CD4-positive, alpha-beta T cell treated with Interleukin-1 beta for 1 hour (primary cell): ENCODE results near the gene FAM131B.

Experiments
- DNase-seq, 2 donors: peaks; one replicate each; pipeline ENCODE4 v3.0.0-alpha.2; 2020 to 2022

The FAM131B gene

GRCh38 chr7:143356414-143357050, 6.0 kb downstream of the FAM131B start:
- no peak for DNase-seq

- no peak for DNase-seq
Observed at GRCh38 chr7:143355450-143356385, 6.8 kb downstream of the FAM131B start.

- DNase-seq: no peak
Observed at GRCh38 chr7:143354965-143355364, 7.5 kb downstream of the FAM131B start.

- DNase-seq: no peak
Observed at GRCh38 chr7:143354376-143354775, 8.1 kb downstream of the FAM131B start.

DNA sequence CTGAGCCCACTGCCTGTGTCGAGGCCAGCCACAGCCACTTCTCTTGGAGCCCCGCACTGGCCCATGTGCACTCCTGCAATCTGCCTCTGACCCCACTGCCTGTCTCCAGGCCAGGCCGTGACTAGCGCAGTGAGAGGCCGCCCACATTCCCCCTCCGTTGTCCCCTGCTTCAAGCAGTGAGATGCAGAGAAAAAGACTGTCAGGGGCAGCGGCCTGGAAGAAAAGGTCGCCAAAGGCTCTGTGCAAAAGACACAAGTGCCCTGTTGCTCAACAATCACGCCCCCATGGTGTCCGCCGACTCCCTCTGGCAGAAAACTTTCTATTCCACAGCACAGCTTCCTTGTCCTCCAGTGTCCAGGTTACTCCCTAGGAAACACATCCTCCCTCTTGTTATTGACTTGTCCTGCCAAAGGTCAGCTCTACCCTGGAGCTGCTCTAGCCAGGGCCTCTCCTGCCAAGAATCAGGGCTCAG, 9.9 kb downstream of the FAM131B start:
- no peak for DNase-seq

DNA sequence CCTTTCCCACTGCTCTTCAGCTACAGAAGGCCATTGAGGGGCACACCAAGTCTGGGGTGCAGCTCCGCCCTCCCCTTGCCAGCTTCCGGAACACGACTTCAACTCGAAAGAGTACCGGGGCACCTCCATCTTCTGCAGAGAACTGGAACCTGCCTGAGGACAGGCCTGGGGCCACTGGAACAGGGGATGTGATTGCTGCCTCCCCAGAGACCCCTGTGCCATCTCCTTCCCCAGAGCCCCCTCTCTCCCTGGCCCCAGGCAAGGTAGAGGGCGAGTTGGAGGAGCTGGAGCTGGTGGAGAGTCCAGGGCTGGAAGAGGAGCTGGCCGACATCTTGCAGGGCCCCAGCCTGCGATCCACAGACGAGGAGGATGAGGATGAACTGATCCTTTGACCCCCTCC, 10.9 kb downstream of the FAM131B start:
- no peak for DNase-seq

GRCh38 chr7:143351060-143351459, 11.5 kb downstream of the FAM131B start:
- no peak for DNase-seq

- DNase-seq: no peak
Observed at GRCh38 chr7:143347950-143348349, 14.6 kb downstream of the FAM131B start.

DNA sequence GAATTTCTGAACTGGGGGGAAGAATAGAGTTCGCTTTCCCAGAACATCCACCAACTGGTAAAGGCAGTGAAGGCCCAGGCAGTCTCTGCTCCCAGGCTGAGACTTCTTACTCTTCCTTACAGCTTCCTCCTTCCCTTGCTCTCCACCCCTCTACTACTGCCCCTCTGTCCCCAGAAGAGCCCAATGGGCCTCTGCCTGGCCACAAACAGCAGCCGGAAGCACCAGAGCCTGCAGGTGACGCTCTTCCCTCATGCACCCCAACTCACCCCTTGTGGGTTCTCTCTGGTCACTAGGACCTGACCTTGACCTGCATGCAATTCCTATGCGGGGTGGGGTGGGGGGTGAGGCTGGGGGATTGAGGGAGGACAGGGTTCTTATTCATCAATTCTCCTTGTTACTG, 16.5 kb downstream of the FAM131B start:
- no peak for DNase-seq

GRCh38 chr7:143345428-143345900, 17.0 kb downstream of the FAM131B start:
- DNase-seq: peak; percentile 63 to 67

DNA sequence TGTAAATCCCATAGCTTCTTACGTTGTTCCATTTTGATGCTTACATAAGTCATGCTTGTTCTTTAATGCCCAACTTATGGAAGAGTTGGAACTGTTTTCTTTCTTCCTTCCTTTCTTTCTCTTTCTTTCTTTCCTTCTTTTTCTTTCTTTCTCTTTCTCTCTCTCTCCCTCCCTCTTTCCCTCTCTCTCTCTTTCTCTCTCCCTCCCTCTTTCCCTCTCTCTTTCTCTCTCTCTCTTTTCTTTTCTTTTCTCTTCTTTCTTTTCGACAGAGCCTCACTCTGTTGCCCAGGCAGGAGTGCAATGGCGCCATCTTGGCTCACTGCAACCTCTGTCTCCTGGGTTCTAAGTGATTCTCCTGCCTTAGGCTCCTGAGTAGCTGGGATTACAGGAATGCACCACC, 18.9 kb downstream of the FAM131B start:
- DNase-seq: no peak

- no peak for DNase-seq
Observed at GRCh38 chr7:143341842-143342241, 20.7 kb downstream of the FAM131B start.

- no peak for DNase-seq
Observed at GRCh38 chr7:143337216-143337615, 25.3 kb downstream of the FAM131B start.

- DNase-seq: no peak
Observed at GRCh38 chr7:143334244-143334643, 28.3 kb downstream of the FAM131B start.

DNA sequence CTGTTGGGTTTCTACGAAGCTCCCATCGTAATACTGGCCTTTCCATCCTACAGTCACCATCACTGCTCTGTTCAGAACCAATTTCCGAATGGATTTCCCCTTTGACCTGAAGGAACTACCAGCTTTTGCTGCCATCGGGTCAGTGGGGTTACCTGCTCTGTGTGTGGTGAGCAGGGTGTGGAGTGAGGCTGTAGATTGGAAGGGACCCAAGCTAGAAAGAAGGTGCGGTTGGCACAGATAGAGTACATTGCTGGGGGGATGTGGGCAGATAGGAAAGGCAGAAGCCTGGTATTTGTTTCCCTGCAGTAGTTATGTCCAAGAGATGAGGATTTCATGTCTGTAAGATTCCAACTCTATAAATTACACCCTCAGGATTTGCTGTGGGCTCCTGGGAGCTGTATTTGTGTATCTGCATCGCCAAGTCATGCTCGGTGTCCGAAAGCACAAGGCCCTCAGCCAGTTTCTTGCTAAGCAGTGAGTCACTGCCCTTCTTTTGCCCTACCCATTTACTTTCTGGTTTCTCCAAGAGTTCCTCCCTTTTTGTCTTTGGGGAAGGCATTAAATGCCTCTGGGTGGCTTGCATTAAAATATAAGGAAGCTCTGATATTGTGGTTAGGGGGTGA, 31.2 kb downstream of the FAM131B start:
- peak in 1 of 2 donors; percentile 19 for DNase-seq

- no peak for DNase-seq
Observed at GRCh38 chr7:143329471-143330170, 32.9 kb downstream of the FAM131B start.

- DNase-seq: no peak
Observed at GRCh38 chr7:143327903-143328302, 34.6 kb downstream of the FAM131B start.

GRCh38 chr7:143325240-143325639, 37.3 kb downstream of the FAM131B start:
- no peak for DNase-seq

DNA sequence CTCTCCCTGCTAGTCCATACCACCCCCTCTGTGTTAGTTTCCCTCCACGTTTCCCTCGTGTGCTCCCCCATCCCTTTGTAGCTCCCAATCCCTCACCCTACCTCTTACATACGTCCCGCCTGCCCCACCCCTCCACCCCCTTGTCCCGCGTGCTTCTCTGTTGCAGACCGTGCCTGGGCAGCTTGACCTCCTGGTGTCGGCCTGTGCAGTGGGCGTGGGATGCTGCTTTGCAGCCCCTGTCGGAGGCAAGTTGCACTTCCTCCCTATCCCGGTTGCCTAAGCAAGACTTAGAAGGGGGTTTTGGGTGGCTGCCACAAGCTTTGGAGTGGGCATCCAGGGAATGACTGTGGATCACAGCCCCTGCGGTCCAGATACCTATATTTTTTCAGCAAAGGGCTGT, 38.9 kb downstream of the FAM131B start:
- DNase-seq: no peak

- DNase-seq: no peak
Observed at GRCh38 chr7:143322760-143323633, 39.5 kb downstream of the FAM131B start.

DNA sequence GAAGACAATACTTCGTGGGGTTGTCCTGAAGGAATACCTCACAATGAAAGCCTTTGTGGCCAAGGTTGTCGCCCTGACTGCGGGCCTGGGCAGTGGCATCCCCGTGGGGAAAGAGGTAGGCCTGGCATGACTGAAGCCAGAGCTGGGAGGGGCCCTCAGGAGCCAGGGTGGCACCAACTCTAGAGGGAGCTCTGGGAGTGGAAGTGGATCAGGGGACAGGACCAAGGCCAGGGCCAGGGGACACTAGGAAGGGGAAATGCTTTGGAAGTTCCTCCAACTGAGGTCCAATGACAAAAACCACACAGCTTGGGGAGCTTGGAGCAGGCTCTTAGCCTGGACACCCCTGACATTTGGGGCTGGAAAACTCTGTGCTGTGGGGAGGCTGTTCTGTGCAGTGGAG, 40.8 kb downstream of the FAM131B start:
- peak in 1 of 2 donors; percentile 34 for DNase-seq

DNA sequence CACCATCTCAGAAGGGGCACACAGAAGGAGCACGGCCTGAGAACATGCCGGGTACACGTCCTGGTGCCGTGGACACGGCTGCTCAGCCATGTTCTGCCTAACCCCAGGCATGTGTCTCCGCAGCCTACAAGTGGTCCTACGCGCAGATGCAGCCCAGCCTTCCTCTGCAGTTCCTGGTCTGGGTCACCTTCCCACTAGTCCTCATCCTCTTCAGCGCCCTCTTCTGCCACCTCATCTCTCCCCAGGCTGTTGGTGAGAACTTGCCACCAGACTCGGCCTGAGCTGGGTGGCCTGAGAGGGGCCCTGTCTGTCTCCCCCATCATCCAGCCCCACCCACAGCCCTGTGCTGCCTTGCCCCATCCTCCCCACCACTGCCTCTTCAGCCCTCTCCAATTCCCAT, 41.3 kb downstream of the FAM131B start:
- no peak for DNase-seq
